HEK293 (cell line): ENCODE data around the gene PLCG2.

Experiments
- CTCF ChIA-PET: fragments of 350-600 bp; formaldehyde crosslinking; extraction: SDS; loops from one replicate; lab custom pipeline; 2021; ENCODE audit warnings: antibody characterized with exemption; lab: Yijun Ruan, JAX
- POLR2A ChIA-PET: fragments of 300-600 bp; formaldehyde crosslinking; extraction: SDS; loops from one replicate; lab custom pipeline; 2020; ENCODE audit warnings: antibody characterized with exemption, inconsistent platforms; lab: Yijun Ruan, JAX
- H3K27ac ChIP-seq: fragments of 200-500 bp; sonication (Bioruptor generic); 2 replicates; pipeline ENCODE4 v1.5.1; 2014; ENCODE audit warnings: low read depth, low read length, control low read depth, inconsistent platforms; ENCODE audit errors: extremely low read depth
- H3K36me3 ChIP-seq, 2 experiments: fragments of 200-500 bp in 1 of 2; sonication (Bioruptor generic) in 1 of 2; 1 replicate in 1 of 2; 2 replicates in 1 of 2; pipeline ENCODE4 v1.5.1; 2014 to 2017; ENCODE audit warnings: inconsistent platforms in 2 of 2, low read length in 2 of 2; ENCODE audit not compliant: control insufficient read depth in 2 of 2, insufficient read depth in 1 of 2
- H3K4me1 ChIP-seq: fragments of 200-500 bp; sonication (Bioruptor generic); 2 replicates; pipeline ENCODE4 v1.5.1; 2014; ENCODE audit warnings: mild to moderate bottlenecking, low read length, inconsistent platforms; ENCODE audit not compliant: control insufficient read depth, insufficient read depth
- H3K4me3 ChIP-seq: 2 replicates; pipeline ENCODE4 v1.5.1; 2011; ENCODE audit warnings: low read depth, mild to moderate bottlenecking, control low read depth, low read length, moderate library complexity
- H3K9me3 ChIP-seq: fragments of 200-500 bp; sonication (Bioruptor generic); 2 replicates; pipeline ENCODE4 v1.5.1; 2014; ENCODE audit warnings: low read depth, low read length, inconsistent platforms; ENCODE audit not compliant: control insufficient read depth, insufficient read depth
- ZIC2 ChIP-seq: fragments of 450-650 bp; formaldehyde crosslinking; IDR thresholded peaks from 2 replicates; pipeline ENCODE4 v1.5.1; 2016; ENCODE audit warnings: missing biosample characterization, missing genetic modification characterization
- ZNF114 ChIP-seq: fragments of 450-650 bp; formaldehyde crosslinking; IDR thresholded peaks from 2 replicates; pipeline ENCODE4 v1.5.0; 2017; ENCODE audit warnings: missing biosample characterization, missing genetic modification characterization
- ZNF121 ChIP-seq: fragments of 450-650 bp; formaldehyde crosslinking; IDR thresholded peaks from 2 replicates; pipeline ENCODE4 v1.5.1; 2016; ENCODE audit warnings: missing biosample characterization, missing genetic modification characterization
- ZNF132 ChIP-seq: fragments of 450-650 bp; formaldehyde crosslinking; IDR thresholded peaks from 2 replicates; pipeline ENCODE4 v1.5.1; 2017; ENCODE audit warnings: missing biosample characterization, missing genetic modification characterization, borderline replicate concordance
- ZNF146 ChIP-seq: fragments of 450-650 bp; formaldehyde crosslinking; IDR thresholded peaks from 2 replicates; pipeline ENCODE4 v1.5.1; 2016; ENCODE audit warnings: missing biosample characterization, missing genetic modification characterization
- ZNF155 ChIP-seq: fragments of 450-650 bp; formaldehyde crosslinking; IDR thresholded peaks from 2 replicates; pipeline ENCODE4 v1.5.1; 2016; ENCODE audit warnings: missing biosample characterization, missing genetic modification characterization
- ZNF174 ChIP-seq: fragments of 450-650 bp; formaldehyde crosslinking; IDR thresholded peaks from 2 replicates; pipeline ENCODE4 v1.5.0; 2017; ENCODE audit warnings: missing biosample characterization, mild to moderate bottlenecking, missing genetic modification characterization
- ZNF19 ChIP-seq: fragments of 450-650 bp; formaldehyde crosslinking; IDR thresholded peaks from 2 replicates; pipeline ENCODE4; 2016; ENCODE audit warnings: missing biosample characterization, missing genetic modification characterization, low read depth
- ZNF324 ChIP-seq: fragments of 450-650 bp; formaldehyde crosslinking; IDR thresholded peaks from 2 replicates; pipeline ENCODE4 v1.5.1; 2016; ENCODE audit warnings: missing biosample characterization, missing genetic modification characterization
- ZNF416 ChIP-seq: fragments of 450-650 bp; formaldehyde crosslinking; IDR thresholded peaks from 2 replicates; pipeline ENCODE4 v1.5.1; 2016; ENCODE audit warnings: missing biosample characterization, missing genetic modification characterization
- ZNF433 ChIP-seq: fragments of 450-650 bp; formaldehyde crosslinking; IDR thresholded peaks from 2 replicates; pipeline ENCODE4 v1.5.1; 2016; ENCODE audit warnings: missing biosample characterization, missing genetic modification characterization, low read depth
- ZNF701 ChIP-seq: fragments of 450-650 bp; formaldehyde crosslinking; IDR thresholded peaks from 2 replicates; pipeline ENCODE4 v1.5.1; 2016; ENCODE audit warnings: missing biosample characterization, missing genetic modification characterization
- ZNF843 ChIP-seq: fragments of 450-650 bp; formaldehyde crosslinking; IDR thresholded peaks from 2 replicates; pipeline ENCODE4 v1.5.1; 2016; ENCODE audit warnings: missing biosample characterization, missing genetic modification characterization
- TF ChIP-seq, protein P1 (sequence below): fragments of 450-650 bp; formaldehyde crosslinking; IDR thresholded peaks from 2 replicates; pipeline ENCODE4 v1.5.1; 2017; ENCODE audit warnings: missing biosample characterization, missing genetic modification characterization
- TF ChIP-seq, protein P2 (sequence below): fragments of 450-650 bp; formaldehyde crosslinking; IDR thresholded peaks from 2 replicates; pipeline ENCODE4; 2016; ENCODE audit warnings: missing biosample characterization, missing genetic modification characterization
- TF ChIP-seq, protein P3 (sequence below): fragments of 450-650 bp; formaldehyde crosslinking; IDR thresholded peaks from 2 replicates; pipeline ENCODE4 v1.5.1; 2016; ENCODE audit warnings: missing biosample characterization, missing genetic modification characterization
- TF ChIP-seq, protein P4 (sequence below): fragments of 450-650 bp; formaldehyde crosslinking; IDR thresholded peaks from 2 replicates; pipeline ENCODE4 v1.5.1; 2016; ENCODE audit warnings: missing biosample characterization, missing genetic modification characterization, borderline replicate concordance
- TF ChIP-seq, protein P5 (sequence below): fragments of 450-650 bp; formaldehyde crosslinking; IDR thresholded peaks from 2 replicates; pipeline ENCODE4 v1.5.1; 2016; ENCODE audit warnings: missing biosample characterization, missing genetic modification characterization

Gene PLCG2

DNA sequence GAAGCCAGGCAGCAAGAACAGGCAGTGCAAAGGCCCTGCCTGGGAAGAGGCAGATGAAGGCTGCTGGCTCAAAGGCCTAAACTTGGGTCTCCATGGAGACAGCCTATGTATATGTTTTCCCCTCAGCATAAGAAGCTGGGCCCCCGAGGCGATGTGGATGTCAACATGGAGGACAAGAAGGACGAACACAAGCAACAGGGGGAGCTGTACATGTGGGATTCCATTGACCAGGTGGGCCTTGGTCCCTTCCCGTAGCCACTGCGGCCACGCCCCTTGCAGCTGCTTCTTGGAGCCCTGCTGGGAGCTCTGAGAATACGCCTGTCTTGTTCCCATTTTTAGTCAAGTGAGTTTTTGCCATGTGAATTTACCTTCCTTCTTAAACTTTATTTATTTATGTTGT is 126.2 kb downstream of the PLCG2 start:
- Histone ChIP-seq H3K36me3 (peaks cover 0 to 16% of the 10 kb centered on the region in 2 experiments; a peak in 1 of 3 replicates), H3K27ac (no peak overlapping the region), H3K4me3 (no peak overlapping the region), H3K9me3 (no peaks in the 10 kb centered on the region), H3K4me1 (0 out of 2 replicates have a peak, but pooled peaks cover 3% of the 10 kb centered on the region)
- ChIA-PET CTCF (interaction anchor here (0.6 kb wide), 1 partner anchor 739 kb away, joined by 3 read pairs; no protein-coding TSS in a partner anchor), POLR2A (no interaction called here)
- TF ChIP-seq ZNF155 (tag by site-specific recombination): no peak
- no peak for TF ChIP-seq ZIC2
- no peak for TF ChIP-seq ZNF843 (tag by site-specific recombination)
- TF ChIP-seq, protein P1, sequence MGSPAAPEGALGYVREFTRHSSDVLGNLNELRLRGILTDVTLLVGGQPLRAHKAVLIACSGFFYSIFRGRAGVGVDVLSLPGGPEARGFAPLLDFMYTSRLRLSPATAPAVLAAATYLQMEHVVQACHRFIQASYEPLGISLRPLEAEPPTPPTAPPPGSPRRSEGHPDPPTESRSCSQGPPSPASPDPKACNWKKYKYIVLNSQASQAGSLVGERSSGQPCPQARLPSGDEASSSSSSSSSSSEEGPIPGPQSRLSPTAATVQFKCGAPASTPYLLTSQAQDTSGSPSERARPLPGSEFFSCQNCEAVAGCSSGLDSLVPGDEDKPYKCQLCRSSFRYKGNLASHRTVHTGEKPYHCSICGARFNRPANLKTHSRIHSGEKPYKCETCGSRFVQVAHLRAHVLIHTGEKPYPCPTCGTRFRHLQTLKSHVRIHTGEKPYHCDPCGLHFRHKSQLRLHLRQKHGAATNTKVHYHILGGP (tag by site-specific recombination): no peak
- no peak for TF ChIP-seq ZNF19 (tag by site-specific recombination)
- no peak for TF ChIP-seq ZNF132 (tag by site-specific recombination)
- TF ChIP-seq, protein P2, sequence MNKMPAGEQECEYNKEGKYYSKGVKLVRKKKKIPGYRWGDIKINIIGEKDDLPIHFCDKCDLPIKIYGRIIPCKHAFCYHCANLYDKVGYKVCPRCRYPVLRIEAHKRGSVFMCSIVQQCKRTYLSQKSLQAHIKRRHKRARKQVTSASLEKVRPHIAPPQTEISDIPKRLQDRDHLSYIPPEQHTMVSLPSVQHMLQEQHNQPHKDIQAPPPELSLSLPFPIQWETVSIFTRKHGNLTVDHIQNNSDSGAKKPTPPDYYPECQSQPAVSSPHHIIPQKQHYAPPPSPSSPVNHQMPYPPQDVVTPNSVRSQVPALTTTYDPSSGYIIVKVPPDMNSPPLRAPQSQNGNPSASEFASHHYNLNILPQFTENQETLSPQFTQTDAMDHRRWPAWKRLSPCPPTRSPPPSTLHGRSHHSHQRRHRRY (tag by site-specific recombination): no peak
- no peak for TF ChIP-seq ZNF146
- no peak for TF ChIP-seq ZNF701
- no peak for TF ChIP-seq ZNF416 (tag by site-specific recombination)

DNA sequence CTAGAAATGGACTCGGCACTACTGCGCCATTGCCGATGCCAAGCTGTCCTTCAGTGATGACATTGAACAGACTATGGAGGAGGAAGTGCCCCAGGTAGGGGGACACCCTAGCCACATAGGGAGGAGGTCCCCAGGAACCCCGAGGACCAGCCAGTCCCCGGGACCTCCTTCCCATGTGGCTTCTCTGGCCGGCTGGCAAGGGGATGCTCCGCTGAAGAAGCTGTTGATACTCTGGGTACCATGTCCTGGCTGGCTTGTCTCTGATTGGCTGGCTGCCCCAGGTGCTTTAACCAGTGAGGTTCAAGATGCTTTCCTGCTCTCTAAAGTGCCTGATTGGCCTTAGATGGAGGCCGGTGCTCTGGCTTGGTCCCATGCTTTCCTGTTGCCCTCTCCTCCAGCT is 128.6 kb downstream of the PLCG2 start:
- Histone ChIP-seq H3K36me3 (peaks cover 0 to 4% of the 10 kb centered on the region in 2 experiments; a peak in 1 of 3 replicates), H3K9me3 (no peaks in the 10 kb centered on the region), H3K27ac (no peak overlapping the region), H3K4me3 (no peak overlapping the region), H3K4me1 (no peaks in the 10 kb centered on the region)
- TF ChIP-seq, protein P3, sequence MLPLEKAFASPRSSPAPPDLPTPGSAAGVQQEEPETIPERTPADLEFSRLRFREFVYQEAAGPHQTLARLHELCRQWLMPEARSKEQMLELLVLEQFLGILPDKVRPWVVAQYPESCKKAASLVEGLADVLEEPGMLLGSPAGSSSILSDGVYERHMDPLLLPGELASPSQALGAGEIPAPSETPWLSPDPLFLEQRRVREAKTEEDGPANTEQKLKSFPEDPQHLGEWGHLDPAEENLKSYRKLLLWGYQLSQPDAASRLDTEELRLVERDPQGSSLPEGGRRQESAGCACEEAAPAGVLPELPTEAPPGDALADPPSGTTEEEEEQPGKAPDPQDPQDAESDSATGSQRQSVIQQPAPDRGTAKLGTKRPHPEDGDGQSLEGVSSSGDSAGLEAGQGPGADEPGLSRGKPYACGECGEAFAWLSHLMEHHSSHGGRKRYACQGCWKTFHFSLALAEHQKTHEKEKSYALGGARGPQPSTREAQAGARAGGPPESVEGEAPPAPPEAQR (tag by site-specific recombination): no peak
- TF ChIP-seq, protein P4, sequence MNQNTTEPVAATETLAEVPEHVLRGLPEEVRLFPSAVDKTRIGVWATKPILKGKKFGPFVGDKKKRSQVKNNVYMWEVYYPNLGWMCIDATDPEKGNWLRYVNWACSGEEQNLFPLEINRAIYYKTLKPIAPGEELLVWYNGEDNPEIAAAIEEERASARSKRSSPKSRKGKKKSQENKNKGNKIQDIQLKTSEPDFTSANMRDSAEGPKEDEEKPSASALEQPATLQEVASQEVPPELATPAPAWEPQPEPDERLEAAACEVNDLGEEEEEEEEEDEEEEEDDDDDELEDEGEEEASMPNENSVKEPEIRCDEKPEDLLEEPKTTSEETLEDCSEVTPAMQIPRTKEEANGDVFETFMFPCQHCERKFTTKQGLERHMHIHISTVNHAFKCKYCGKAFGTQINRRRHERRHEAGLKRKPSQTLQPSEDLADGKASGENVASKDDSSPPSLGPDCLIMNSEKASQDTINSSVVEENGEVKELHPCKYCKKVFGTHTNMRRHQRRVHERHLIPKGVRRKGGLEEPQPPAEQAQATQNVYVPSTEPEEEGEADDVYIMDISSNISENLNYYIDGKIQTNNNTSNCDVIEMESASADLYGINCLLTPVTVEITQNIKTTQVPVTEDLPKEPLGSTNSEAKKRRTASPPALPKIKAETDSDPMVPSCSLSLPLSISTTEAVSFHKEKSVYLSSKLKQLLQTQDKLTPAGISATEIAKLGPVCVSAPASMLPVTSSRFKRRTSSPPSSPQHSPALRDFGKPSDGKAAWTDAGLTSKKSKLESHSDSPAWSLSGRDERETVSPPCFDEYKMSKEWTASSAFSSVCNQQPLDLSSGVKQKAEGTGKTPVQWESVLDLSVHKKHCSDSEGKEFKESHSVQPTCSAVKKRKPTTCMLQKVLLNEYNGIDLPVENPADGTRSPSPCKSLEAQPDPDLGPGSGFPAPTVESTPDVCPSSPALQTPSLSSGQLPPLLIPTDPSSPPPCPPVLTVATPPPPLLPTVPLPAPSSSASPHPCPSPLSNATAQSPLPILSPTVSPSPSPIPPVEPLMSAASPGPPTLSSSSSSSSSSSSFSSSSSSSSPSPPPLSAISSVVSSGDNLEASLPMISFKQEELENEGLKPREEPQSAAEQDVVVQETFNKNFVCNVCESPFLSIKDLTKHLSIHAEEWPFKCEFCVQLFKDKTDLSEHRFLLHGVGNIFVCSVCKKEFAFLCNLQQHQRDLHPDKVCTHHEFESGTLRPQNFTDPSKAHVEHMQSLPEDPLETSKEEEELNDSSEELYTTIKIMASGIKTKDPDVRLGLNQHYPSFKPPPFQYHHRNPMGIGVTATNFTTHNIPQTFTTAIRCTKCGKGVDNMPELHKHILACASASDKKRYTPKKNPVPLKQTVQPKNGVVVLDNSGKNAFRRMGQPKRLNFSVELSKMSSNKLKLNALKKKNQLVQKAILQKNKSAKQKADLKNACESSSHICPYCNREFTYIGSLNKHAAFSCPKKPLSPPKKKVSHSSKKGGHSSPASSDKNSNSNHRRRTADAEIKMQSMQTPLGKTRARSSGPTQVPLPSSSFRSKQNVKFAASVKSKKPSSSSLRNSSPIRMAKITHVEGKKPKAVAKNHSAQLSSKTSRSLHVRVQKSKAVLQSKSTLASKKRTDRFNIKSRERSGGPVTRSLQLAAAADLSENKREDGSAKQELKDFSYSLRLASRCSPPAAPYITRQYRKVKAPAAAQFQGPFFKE: no peak
- TF ChIP-seq ZNF174 (tag by site-specific recombination) (no peak), ZNF433 (tag by site-specific recombination) (no peak), ZNF324 (tag by site-specific recombination) (no peak), ZNF114 (tag by site-specific recombination) (no peak), ZNF121 (tag by site-specific recombination) (no peak)
- TF ChIP-seq, protein P5, sequence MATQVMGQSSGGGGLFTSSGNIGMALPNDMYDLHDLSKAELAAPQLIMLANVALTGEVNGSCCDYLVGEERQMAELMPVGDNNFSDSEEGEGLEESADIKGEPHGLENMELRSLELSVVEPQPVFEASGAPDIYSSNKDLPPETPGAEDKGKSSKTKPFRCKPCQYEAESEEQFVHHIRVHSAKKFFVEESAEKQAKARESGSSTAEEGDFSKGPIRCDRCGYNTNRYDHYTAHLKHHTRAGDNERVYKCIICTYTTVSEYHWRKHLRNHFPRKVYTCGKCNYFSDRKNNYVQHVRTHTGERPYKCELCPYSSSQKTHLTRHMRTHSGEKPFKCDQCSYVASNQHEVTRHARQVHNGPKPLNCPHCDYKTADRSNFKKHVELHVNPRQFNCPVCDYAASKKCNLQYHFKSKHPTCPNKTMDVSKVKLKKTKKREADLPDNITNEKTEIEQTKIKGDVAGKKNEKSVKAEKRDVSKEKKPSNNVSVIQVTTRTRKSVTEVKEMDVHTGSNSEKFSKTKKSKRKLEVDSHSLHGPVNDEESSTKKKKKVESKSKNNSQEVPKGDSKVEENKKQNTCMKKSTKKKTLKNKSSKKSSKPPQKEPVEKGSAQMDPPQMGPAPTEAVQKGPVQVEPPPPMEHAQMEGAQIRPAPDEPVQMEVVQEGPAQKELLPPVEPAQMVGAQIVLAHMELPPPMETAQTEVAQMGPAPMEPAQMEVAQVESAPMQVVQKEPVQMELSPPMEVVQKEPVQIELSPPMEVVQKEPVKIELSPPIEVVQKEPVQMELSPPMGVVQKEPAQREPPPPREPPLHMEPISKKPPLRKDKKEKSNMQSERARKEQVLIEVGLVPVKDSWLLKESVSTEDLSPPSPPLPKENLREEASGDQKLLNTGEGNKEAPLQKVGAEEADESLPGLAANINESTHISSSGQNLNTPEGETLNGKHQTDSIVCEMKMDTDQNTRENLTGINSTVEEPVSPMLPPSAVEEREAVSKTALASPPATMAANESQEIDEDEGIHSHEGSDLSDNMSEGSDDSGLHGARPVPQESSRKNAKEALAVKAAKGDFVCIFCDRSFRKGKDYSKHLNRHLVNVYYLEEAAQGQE (tag by site-specific recombination): no peak
- CTCF ChIA-PET: interaction anchor here (0.6 to 1.6 kb wide), 4 partner anchors 13 to 33 kb away, joined by 3 to 7 read pairs (median 4); no protein-coding TSS in a partner anchor
- POLR2A ChIA-PET: no interaction called here
